HL-60 (cell line): Measurements from ENCODE around the gene STK17A.

ENCODE experiments used
- DNase-seq, 2 experiments: peaks; one replicate each; pipeline ENCODE4 v3.0.0-alpha.2; 2010 to 2020; ENCODE audit warnings: low read depth in 1 of 2, low spot score in 1 of 2
- H3K27ac ChIP-seq: fragments of 250-450 bp; sonication (Bioruptor Pico); replicated peaks from 2 replicates; pipeline ENCODE4 v1.5.1; 2020; ENCODE audit warnings: mild to moderate bottlenecking, moderate library complexity
- H3K27me3 ChIP-seq: fragments of 250-450 bp; sonication (Bioruptor Pico); 2 replicates; pipeline ENCODE4 v1.5.1; 2021; ENCODE audit warnings: mild to moderate bottlenecking, moderate library complexity; ENCODE audit not compliant: insufficient read depth, poor library complexity, severe bottlenecking
- H3K4me3 ChIP-seq: replicated peaks from 2 replicates; pipeline ENCODE4 v1.5.1; 2011; ENCODE audit warnings: mild to moderate bottlenecking, control low read depth, low read length; ENCODE audit not compliant: insufficient read depth
- GABPA ChIP-seq: IDR thresholded peaks from 2 replicates; pipeline ENCODE4 v1.6.1; 2012; ENCODE audit warnings: low read depth
- POLR2AphosphoS5 ChIP-seq: IDR thresholded peaks from 2 replicates; pipeline ENCODE4 v1.6.1; 2012; ENCODE audit warnings: low read depth
- SPI1 ChIP-seq: IDR thresholded peaks from 2 replicates; pipeline ENCODE4 v1.6.1; 2012; ENCODE audit warnings: low read depth, mild to moderate bottlenecking, borderline replicate concordance
- TF ChIP-seq, protein P1 (sequence below): IDR thresholded peaks from 2 replicates; pipeline ENCODE4 v1.6.1; 2012; ENCODE audit warnings: low read depth; ENCODE audit not compliant: insufficient replicate concordance
- TF ChIP-seq, protein P2 (sequence below): IDR thresholded peaks from one replicate; pipeline ENCODE4 v1.5.1; 2011; ENCODE audit warnings: low read length, control low read depth, inconsistent platforms; ENCODE audit not compliant: insufficient read depth

Gene STK17A

GRCh38 chr7:43535031-43535451 lies 47.9 kb upstream of the STK17A start:
- Histone ChIP-seq H3K27me3 (no peaks in the 10 kb centered on the region), H3K4me3 (no peak overlapping the region), H3K27ac (no peak overlapping the region)
- DNase-seq, result no peak
- TF ChIP-seq SPI1 (no peak), GABPA (no peak)
- TF ChIP-seq, protein P1, sequence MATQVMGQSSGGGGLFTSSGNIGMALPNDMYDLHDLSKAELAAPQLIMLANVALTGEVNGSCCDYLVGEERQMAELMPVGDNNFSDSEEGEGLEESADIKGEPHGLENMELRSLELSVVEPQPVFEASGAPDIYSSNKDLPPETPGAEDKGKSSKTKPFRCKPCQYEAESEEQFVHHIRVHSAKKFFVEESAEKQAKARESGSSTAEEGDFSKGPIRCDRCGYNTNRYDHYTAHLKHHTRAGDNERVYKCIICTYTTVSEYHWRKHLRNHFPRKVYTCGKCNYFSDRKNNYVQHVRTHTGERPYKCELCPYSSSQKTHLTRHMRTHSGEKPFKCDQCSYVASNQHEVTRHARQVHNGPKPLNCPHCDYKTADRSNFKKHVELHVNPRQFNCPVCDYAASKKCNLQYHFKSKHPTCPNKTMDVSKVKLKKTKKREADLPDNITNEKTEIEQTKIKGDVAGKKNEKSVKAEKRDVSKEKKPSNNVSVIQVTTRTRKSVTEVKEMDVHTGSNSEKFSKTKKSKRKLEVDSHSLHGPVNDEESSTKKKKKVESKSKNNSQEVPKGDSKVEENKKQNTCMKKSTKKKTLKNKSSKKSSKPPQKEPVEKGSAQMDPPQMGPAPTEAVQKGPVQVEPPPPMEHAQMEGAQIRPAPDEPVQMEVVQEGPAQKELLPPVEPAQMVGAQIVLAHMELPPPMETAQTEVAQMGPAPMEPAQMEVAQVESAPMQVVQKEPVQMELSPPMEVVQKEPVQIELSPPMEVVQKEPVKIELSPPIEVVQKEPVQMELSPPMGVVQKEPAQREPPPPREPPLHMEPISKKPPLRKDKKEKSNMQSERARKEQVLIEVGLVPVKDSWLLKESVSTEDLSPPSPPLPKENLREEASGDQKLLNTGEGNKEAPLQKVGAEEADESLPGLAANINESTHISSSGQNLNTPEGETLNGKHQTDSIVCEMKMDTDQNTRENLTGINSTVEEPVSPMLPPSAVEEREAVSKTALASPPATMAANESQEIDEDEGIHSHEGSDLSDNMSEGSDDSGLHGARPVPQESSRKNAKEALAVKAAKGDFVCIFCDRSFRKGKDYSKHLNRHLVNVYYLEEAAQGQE, result no peak

GRCh38 chr7:43535810-43536585 lies 46.9 kb upstream of the STK17A start:
- TF ChIP-seq, protein P1, result no peak
- no peak for TF ChIP-seq POLR2AphosphoS5
- TF ChIP-seq, protein P2, sequence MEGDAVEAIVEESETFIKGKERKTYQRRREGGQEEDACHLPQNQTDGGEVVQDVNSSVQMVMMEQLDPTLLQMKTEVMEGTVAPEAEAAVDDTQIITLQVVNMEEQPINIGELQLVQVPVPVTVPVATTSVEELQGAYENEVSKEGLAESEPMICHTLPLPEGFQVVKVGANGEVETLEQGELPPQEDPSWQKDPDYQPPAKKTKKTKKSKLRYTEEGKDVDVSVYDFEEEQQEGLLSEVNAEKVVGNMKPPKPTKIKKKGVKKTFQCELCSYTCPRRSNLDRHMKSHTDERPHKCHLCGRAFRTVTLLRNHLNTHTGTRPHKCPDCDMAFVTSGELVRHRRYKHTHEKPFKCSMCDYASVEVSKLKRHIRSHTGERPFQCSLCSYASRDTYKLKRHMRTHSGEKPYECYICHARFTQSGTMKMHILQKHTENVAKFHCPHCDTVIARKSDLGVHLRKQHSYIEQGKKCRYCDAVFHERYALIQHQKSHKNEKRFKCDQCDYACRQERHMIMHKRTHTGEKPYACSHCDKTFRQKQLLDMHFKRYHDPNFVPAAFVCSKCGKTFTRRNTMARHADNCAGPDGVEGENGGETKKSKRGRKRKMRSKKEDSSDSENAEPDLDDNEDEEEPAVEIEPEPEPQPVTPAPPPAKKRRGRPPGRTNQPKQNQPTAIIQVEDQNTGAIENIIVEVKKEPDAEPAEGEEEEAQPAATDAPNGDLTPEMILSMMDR, result no peak
- TF ChIP-seq SPI1, result no peak
- no peak for TF ChIP-seq GABPA
- Histone ChIP-seq H3K27ac (no peak overlapping the region), H3K27me3 (no peaks in the 10 kb centered on the region), H3K4me3 (no peak overlapping the region)
- no peak for DNase-seq

GRCh38 chr7:43536773-43537172 lies 46.1 kb upstream of the STK17A start:
- no peak overlapping the region for H3K27ac ChIP-seq
- TF ChIP-seq, protein P2, result no peak
- TF ChIP-seq GABPA, result no peak
- no peak for TF ChIP-seq SPI1
- TF ChIP-seq, protein P1, result no peak
- no peak for TF ChIP-seq POLR2AphosphoS5
- H3K4me3 ChIP-seq, result no peak overlapping the region
- no peaks in the 10 kb centered on the region for H3K27me3 ChIP-seq
- DNase-seq, result no peak
